OCI-LY3 (cell line): Measurements from ENCODE around the gene MICU1.

ENCODE experiments used
- H2AFZ ChIP-seq: fragments of 200-600, 300-600 bp; shearing (Covaris generic); 2 replicates; pipeline ENCODE4 v1.6.0; 2014; ENCODE audit warnings: antibody characterized with exemption, low read depth, low read length
- H3K27ac ChIP-seq: fragments of 200-600, 300-600 bp; sonication (generic); 2 replicates; pipeline ENCODE4 v1.5.1; 2014; ENCODE audit warnings: mild to moderate bottlenecking, low read length, moderate library complexity, mixed read lengths
- H3K27me3 ChIP-seq: fragments of 200-600, 300-600 bp; sonication (generic); 2 replicates; pipeline ENCODE4 v1.6.1; 2014; ENCODE audit warnings: low read depth, low read length, mixed read lengths
- H3K36me3 ChIP-seq: fragments of 200-600, 300-600 bp; sonication (generic); replicated peaks from 2 replicates; pipeline ENCODE3; 2014; ENCODE audit warnings: low read depth, low read length, mixed read lengths
- H3K4me1 ChIP-seq: fragments of 300-600, 200-600 bp; sonication (generic); 2 replicates; pipeline ENCODE4 v1.6.1; 2014; ENCODE audit warnings: low read length, mixed read lengths
- H3K4me2 ChIP-seq: fragments of 200-600, 300-600 bp; sonication (generic); 2 replicates; pipeline ENCODE4 v1.6.1; 2014; ENCODE audit warnings: low read length, mixed read lengths
- H3K4me3 ChIP-seq: fragments of 300-600, 200-600 bp; sonication (generic); 2 replicates; pipeline ENCODE4 v1.5.1; 2014; ENCODE audit warnings: antibody characterized with exemption, mild to moderate bottlenecking, low read length, moderate library complexity
- H3K79me2 ChIP-seq: fragments of 300-600, 200-600 bp; shearing (Covaris generic); 2 replicates; pipeline ENCODE4 v1.6.1; 2014; ENCODE audit warnings: mild to moderate bottlenecking, low read length, mixed read lengths
- H3K9ac ChIP-seq: fragments of 300-600, 200-600 bp; shearing (Covaris generic); 2 replicates; pipeline ENCODE4 v1.6.0; 2014; ENCODE audit warnings: mild to moderate bottlenecking, low read length, moderate library complexity
- H3K9me3 ChIP-seq: fragments of 200-600, 300-600 bp; shearing (Covaris generic); 2 replicates; pipeline ENCODE4 v1.6.1; 2014; ENCODE audit warnings: low read length, mixed read lengths; ENCODE audit not compliant: insufficient read depth
- H4K20me1 ChIP-seq: fragments of 200-600, 300-600 bp; sonication (generic); 2 replicates; pipeline ENCODE4 v1.6.1; 2016; ENCODE audit warnings: low read length, mixed read lengths; ENCODE audit not compliant: insufficient read depth
- CTCF ChIP-seq: fragments of 200-600, 300-600 bp; sonication (generic); IDR thresholded peaks from 2 replicates; pipeline ENCODE4 v1.5.1; 2014; ENCODE audit warnings: antibody characterized with exemption, low read length, low read depth
- EZH2phosphoT487 ChIP-seq: fragments of 200-600 bp; shearing (Covaris generic); IDR thresholded peaks from 2 replicates; pipeline ENCODE4 v1.6.1; 2018; ENCODE audit warnings: antibody characterized with exemption, mixed run types, low read depth

MICU1 gene

DNA sequence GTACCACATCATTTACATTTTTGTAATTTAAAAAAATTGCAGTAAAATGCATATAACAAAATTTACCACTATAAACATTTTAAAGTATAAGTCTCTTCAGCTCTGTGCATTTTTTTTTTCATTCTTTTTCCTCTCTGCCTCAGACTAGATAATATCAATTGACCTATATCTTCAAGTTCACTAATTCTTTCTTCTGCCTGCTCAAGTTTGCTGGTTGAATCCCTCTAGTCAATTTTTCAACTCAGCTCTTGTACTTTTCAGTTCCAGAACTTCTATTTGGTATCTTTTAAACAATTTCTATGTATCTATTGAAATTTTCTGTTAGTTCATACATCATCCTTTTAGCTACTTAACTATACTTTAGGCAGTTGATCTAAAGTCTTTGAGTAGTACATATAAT, 112.0 kb downstream of the MICU1 start:
- Histone ChIP-seq H3K9me3 (peaks cover 8% of the 10 kb centered on the region; the same call in 1 of the 2 replicates), H4K20me1 (no peaks in the 10 kb centered on the region), H3K27me3 (no peaks in the 10 kb centered on the region), H2AFZ (no peak overlapping the region), H3K4me2 (no peak overlapping the region), H3K4me1 (no peaks in the 10 kb centered on the region), H3K79me2 (no peaks in the 10 kb centered on the region), H3K9ac (no peak overlapping the region), H3K4me3 (no peak overlapping the region), H3K27ac (no peak overlapping the region), H3K36me3 (no peaks in the 10 kb centered on the region)
- TF ChIP-seq EZH2phosphoT487 (no peak), CTCF (no peak)

DNA sequence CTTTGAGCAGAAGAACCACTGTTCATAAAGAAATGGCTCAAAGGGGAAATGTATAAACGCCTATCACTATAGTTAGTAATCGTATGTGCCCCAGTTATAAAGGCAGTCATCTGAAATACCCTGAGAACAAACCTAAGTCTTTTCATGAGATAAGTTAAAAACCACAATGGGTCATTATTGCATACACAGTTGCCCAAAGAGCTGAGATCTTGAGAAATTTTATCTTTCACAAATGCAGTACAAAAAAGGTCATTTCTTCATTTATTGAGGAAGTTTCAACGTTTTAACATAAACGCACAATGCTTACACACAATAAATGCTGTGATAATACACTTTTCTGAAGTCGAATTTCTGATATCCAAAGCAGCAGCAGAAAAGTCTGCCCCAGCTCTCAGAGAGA, 114.4 kb downstream of the MICU1 start:
- no peak overlapping the region for H3K27ac ChIP-seq
- no peak overlapping the region for H2AFZ ChIP-seq
- H3K9me3 ChIP-seq, result peaks cover 8% of the 10 kb centered on the region; the same call in 1 of the 2 replicates
- no peak overlapping the region for H3K4me3 ChIP-seq
- TF ChIP-seq CTCF (no peak), EZH2phosphoT487 (no peak)
- no peak overlapping the region for H3K9ac ChIP-seq
- no peaks in the 10 kb centered on the region for H3K79me2 ChIP-seq
- H4K20me1 ChIP-seq, result no peaks in the 10 kb centered on the region
- H3K36me3 ChIP-seq, result no peaks in the 10 kb centered on the region
- H3K4me2 ChIP-seq, result no peak overlapping the region
- no peaks in the 10 kb centered on the region for H3K27me3 ChIP-seq
- no peaks in the 10 kb centered on the region for H3K4me1 ChIP-seq

- no peak overlapping the region for H3K9ac ChIP-seq
- H3K27me3 ChIP-seq, result no peaks in the 10 kb centered on the region
- H3K9me3 ChIP-seq, result peaks cover 6% of the 10 kb centered on the region; the same call in 1 of the 2 replicates
- H3K4me3 ChIP-seq, result no peak overlapping the region
- no peak overlapping the region for H3K4me2 ChIP-seq
- no peak overlapping the region for H2AFZ ChIP-seq
- no peak overlapping the region for H3K27ac ChIP-seq
- H3K4me1 ChIP-seq, result no peaks in the 10 kb centered on the region
- no peaks in the 10 kb centered on the region for H4K20me1 ChIP-seq
- TF ChIP-seq CTCF (no peak), EZH2phosphoT487 (no peak)
- H3K79me2 ChIP-seq, result no peaks in the 10 kb centered on the region
- no peaks in the 10 kb centered on the region for H3K36me3 ChIP-seq
Observed at GRCh38 chr10:72509941-72510340, 115.9 kb downstream of the MICU1 start.

GRCh38 chr10:72509206-72509799, 116.6 kb downstream of the MICU1 start:
- no peak overlapping the region for H2AFZ ChIP-seq
- no peaks in the 10 kb centered on the region for H3K36me3 ChIP-seq
- H3K4me2 ChIP-seq, result no peak overlapping the region
- no peaks in the 10 kb centered on the region for H3K4me1 ChIP-seq
- no peak overlapping the region for H3K4me3 ChIP-seq
- no peak overlapping the region for H3K9ac ChIP-seq
- H3K27ac ChIP-seq, result no peak overlapping the region
- no peaks in the 10 kb centered on the region for H4K20me1 ChIP-seq
- no peaks in the 10 kb centered on the region for H3K79me2 ChIP-seq
- H3K9me3 ChIP-seq, result peaks cover under 1% of the 10 kb centered on the region; the same call in 1 of the 2 replicates
- TF ChIP-seq EZH2phosphoT487 (no peak), CTCF (no peak)
- H3K27me3 ChIP-seq, result no peaks in the 10 kb centered on the region
